NCI-H2081 (cell line): ENCODE results near the gene CRYBG2.
A peak's percentile ranks its signal among the peaks of the same experiment; 100 is the strongest.

ENCODE experiments used
- DNase-seq, 2 experiments: peaks; one replicate each; lab custom pipeline; 2025; lab: John Stamatoyannopoulos, UW

The CRYBG2 gene

DNA sequence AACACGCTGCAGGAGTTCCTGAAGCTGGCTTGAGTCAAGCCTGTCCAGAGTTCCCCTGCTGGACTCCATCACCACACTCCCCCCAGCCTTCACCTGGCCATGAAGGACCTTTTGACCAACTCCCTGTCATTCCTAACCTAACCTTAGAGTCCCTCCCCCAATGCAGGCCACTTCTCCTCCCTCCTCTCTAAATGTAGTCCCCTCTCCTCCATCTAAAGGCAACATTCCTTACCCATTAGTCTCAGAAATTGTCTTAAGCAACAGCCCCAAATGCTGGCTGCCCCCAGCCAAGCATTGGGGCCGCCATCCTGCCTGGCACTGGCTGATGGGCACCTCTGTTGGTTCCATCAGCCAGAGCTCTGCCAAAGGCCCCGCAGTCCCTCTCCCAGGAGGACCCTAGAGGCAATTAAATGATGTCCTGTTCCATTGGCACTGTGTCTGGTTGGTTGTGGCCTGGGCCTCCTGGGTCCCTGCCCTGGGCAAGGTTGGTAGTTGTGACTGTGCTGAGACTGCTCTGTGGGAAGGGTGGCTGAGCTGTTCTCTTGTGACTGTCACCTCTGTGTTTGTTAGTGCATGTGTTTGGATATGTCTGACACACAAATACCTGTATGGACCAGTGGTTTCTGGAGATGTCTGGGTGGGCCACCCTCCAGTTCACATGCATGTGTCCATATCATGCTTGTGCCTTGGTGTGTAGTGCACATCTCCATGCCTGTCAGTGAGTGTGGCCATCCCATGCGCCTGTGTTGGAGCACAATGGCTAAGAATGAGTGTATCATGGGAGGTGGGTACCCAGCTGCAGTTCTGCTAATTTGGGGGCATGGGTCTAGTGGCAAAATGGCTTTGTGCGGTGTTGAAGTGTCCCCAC is 72.6 kb downstream of the CRYBG2 start:
- DNase-seq = no peak

DNA sequence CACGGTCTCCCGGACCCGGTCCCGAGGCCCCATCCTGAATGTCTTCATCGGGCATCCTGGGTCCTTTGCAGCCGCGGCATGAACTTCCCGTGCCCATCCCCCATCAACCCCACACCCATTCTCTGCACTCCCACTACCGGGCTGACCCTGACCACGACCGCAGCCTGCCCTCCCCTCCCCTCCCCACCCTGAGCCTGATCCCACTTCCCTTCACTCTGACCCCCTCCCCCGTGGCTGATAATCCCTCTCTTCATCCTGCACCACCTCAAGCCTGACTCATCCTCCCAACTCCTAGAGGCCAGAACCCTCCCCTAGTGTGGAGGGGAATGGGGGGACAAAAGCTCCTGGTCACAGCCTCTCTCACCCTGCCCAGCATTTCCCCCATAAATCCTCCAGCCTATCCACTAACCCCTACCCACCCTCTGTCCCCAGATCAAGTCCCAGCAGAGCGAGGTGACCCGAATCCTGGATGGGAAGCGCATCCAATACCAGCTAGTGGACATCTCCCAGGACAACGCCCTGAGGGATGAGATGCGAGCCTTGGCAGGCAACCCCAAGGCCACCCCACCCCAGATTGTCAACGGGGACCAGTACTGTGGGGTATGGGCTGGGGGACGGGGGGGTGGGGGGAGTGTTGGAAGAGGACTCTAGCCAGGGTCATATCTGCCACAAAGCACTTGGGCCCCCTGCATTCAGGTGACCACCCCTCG is 73.4 kb downstream of the CRYBG2 start:
- no peak for DNase-seq

DNA sequence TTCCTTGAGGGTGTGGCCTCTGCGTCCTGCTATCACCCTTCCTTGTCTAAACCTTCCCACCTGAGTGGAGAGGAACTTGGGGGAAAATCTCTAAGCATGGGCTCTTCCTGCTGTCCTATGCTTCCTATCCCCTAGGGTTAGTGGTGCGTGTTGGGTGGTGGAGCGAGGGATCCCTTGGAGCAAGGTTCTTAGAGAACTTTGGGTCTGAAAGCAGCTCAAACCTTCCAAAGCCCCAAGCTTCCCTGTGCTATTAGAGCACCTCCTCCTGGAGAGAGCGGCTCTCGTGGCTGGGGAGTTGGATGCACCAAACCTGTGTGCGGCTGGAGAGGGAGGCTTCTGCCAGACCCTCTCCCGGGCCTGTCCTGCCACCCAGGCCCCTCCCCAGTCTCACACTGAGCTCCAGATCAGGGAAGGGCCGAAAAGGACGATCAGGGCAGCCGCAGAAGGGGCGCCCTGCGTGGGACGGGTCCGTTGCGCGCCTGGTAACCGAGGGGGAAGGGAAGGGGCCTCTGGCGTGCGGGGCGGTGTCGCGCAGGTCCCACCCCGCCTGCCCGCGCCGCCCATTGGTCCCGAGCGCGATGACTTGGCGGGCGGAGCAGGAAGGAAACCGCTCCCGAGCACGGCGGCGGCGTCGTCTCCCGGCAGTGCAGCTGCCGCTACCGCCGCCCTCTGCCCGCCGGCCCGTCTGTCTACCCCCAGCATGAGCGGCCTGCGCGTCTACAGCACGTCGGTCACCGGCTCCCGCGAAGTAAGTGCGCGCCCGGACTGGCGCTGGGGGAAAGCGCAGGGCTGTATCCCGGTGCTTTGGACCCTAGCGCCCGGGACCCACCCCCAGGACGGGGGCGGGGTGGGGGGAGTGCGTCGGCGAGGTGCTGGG is 74.2 kb downstream of the CRYBG2 start, which contains the start of gene SH3BGRL3:
TSS of gene SH3BGRL3 (plus strand) at position 631 of the 877 bp plus-strand sequence. CDS start at position 701, 70 bp downstream.
- peak; percentile 69 to 76 for DNase-seq

GRCh38 chr1:26278724-26279455 is 75.0 kb downstream of the CRYBG2 start:
- no peak for DNase-seq

DNA sequence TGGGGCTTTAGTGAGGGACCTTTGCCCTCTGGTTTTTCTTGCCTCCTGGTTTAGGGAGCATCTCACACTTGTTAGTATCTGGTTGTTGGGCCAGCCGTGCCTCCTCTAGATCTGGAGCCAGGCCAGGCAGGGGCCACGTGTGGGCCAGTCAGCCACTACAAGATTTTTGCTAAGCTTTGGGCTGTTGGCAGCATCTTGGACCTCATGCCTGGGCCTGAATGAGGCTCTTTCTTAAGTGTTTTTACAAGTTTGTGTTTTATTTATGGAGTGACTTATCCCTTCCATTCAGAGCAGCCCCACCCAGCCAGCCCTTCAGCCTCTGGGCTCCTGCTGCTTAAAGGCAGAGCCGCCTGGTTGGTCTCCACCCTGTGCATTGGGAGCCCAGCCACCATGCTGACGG is 75.6 kb downstream of the CRYBG2 start:
- no peak for DNase-seq

DNA sequence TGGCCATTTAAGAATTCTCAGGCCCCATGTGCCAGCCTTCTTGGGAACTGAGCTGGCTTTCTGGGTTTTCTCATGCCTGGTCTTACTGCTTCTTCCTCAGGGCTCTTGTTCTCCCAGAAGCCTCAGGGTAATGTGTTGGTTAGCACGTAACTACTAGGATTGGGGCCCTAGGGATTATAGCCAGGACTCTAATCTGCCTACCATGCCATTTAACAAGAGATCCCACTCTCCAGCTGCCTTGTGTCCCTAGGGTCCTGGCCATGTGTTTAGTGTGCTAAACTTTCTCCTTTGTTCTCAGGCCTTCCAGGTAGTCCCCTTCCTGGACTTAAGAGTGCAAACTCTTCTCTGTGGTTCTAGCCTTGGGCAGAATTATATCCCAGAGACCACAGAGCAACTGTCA is 76.2 kb downstream of the CRYBG2 start:
- DNase-seq = no peak

GRCh38 chr1:26277261-26277661 is 76.7 kb downstream of the CRYBG2 start:
- DNase-seq = no peak

DNA sequence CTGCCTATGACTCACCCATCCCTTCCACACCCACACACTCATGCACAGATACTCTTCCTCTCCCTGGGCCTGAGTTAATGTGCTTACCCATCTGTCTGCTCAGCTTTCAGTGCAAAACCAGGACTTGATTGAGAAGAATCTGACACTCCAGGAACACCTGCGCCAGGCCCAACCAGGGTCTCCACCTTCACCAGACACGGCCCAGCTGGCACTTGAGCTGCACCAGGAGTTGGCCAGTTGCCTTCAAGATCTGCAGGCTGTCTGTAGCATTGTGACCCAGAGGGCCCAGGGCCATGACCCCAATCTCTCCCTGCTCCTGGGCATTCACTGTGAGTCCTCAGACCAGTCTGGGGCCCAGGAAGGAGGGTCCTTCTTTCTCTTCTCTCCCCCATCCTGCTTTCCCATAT is 77.5 kb downstream of the CRYBG2 start:
- no peak for DNase-seq

GRCh38 chr1:26275580-26276431 is 78.1 kb downstream of the CRYBG2 start:
- DNase-seq = peak; percentile 28 to 57

GRCh38 chr1:26274801-26275425 is 79.0 kb downstream of the CRYBG2 start:
- DNase-seq = no peak
